SK-N-SH treated with all-trans-retinoic acid at 6 μM for 48 hours (cell line): ENCODE results near the gene NDE1.
"Not testable (repeated sequence)": the region's sequence is repeated elsewhere in the genome, so short reads cannot be mapped to it uniquely, and the experiment has no call there.

Experiments used
- ATAC-seq: fragments of 200-7000 bp; cut with Tn5 transposase; 3 replicates; pipeline ENCODE4 v1.9.1; 2020; ENCODE audit warnings: mild to moderate bottlenecking, moderate library complexity
- ARNTL ChIP-seq: fragments of 450-650 bp; formaldehyde crosslinking; IDR thresholded peaks from 2 replicates; pipeline ENCODE4 v1.5.0; 2020; ENCODE audit warnings: low read depth, mild to moderate bottlenecking, moderate library complexity, borderline replicate concordance
- CSDC2 ChIP-seq: fragments of 250-450 bp; sonication (Bioruptor Pico); IDR thresholded peaks from 2 replicates; pipeline ENCODE4 v1.5.0; 2020; ENCODE audit warnings: mild to moderate bottlenecking, moderate library complexity
- ESRRG ChIP-seq: fragments of 250-450 bp; sonication (Bioruptor Pico); IDR thresholded peaks from 2 replicates; pipeline ENCODE4 v1.6.1; 2021; ENCODE audit warnings: mild to moderate bottlenecking
- GLIS3 ChIP-seq: fragments of 250-450 bp; sonication (Bioruptor Pico); IDR thresholded peaks from 2 replicates; pipeline ENCODE4 v1.5.0; 2020; ENCODE audit warnings: mild to moderate bottlenecking, moderate library complexity
- ISL1 ChIP-seq: fragments of 250-450 bp; sonication (Bioruptor Pico); IDR thresholded peaks from 2 replicates; pipeline ENCODE4 v2.1.2; 2022; ENCODE audit warnings: mild to moderate bottlenecking, moderate library complexity
- POU6F1 ChIP-seq: fragments of 250-450 bp; sonication (Bioruptor Pico); IDR thresholded peaks from 2 replicates; pipeline ENCODE4 v1.8.0; 2021; ENCODE audit warnings: low read depth, mild to moderate bottlenecking, moderate library complexity, borderline replicate concordance
- PPARA ChIP-seq: fragments of 250-450 bp; sonication (Bioruptor Pico); IDR thresholded peaks from 2 replicates; pipeline ENCODE4 v1.5.0; 2020; ENCODE audit warnings: mild to moderate bottlenecking, borderline replicate concordance
- RARB ChIP-seq: fragments of 250-450 bp; sonication (Bioruptor Pico); IDR thresholded peaks from 2 replicates; pipeline ENCODE4 v1.8.0; 2021; ENCODE audit warnings: mild to moderate bottlenecking, moderate library complexity
- SNAI2 ChIP-seq: fragments of 250-450 bp; sonication (Bioruptor Pico); IDR thresholded peaks from 2 replicates; pipeline ENCODE4 v1.5.0; 2020; ENCODE audit warnings: mild to moderate bottlenecking, moderate library complexity
- ZFP3 ChIP-seq: fragments of 250-450 bp; sonication (Bioruptor Pico); IDR thresholded peaks from 2 replicates; pipeline ENCODE4 v1.5.0; 2020; ENCODE audit warnings: mild to moderate bottlenecking, moderate library complexity
- ZFP30 ChIP-seq: fragments of 450-650 bp; formaldehyde crosslinking; IDR thresholded peaks from 2 replicates; pipeline ENCODE4 v1.5.0; 2022; ENCODE audit warnings: mild to moderate bottlenecking, moderate library complexity
- ZNF565 ChIP-seq: fragments of 450-650 bp; formaldehyde crosslinking; conservative IDR thresholded peaks from 2 replicates; pipeline ENCODE4 v1.5.0; 2020; ENCODE audit warnings: low read depth, mild to moderate bottlenecking, moderate library complexity
- ZNF70 ChIP-seq: fragments of 450-650 bp; formaldehyde crosslinking; IDR thresholded peaks from 2 replicates; pipeline ENCODE4 v1.5.0; 2020; ENCODE audit warnings: mild to moderate bottlenecking, moderate library complexity
- ZNF8 ChIP-seq: fragments of 450-650 bp; formaldehyde crosslinking; IDR thresholded peaks from 2 replicates; pipeline ENCODE4 v1.5.0; 2020; ENCODE audit warnings: mild to moderate bottlenecking, moderate library complexity
- TF ChIP-seq, protein P1 (sequence below): fragments of 250-450 bp; sonication (Bioruptor Pico); IDR thresholded peaks from 2 replicates; pipeline ENCODE4 v1.5.0; 2020; ENCODE audit warnings: mild to moderate bottlenecking, moderate library complexity
- TF ChIP-seq, protein P2 (sequence below): fragments of 250-450 bp; sonication (Bioruptor Pico); IDR thresholded peaks from 2 replicates; pipeline ENCODE4 v1.8.0; 2020; ENCODE audit warnings: mild to moderate bottlenecking, moderate library complexity, borderline replicate concordance
- TF ChIP-seq, protein P3 (sequence below): fragments of 250-450 bp; sonication (Bioruptor Pico); IDR thresholded peaks from 2 replicates; pipeline ENCODE4 v1.5.1; 2021; ENCODE audit warnings: mild to moderate bottlenecking, moderate library complexity
- TF ChIP-seq, protein P4 (sequence below): fragments of 250-450 bp; sonication (Bioruptor Pico); IDR thresholded peaks from 2 replicates; pipeline ENCODE4 v1.5.1; 2020; ENCODE audit warnings: low read depth, mild to moderate bottlenecking, moderate library complexity

Gene NDE1

GRCh38 chr16:15667091-15667742 lies 17.2 kb downstream of the NDE1 start:
- no peak for TF ChIP-seq CSDC2 (CRISPR knock-in tag)
- TF ChIP-seq ZFP30 (CRISPR knock-in tag) = no peak
- no peak for TF ChIP-seq ESRRG
- TF ChIP-seq, protein P1, sequence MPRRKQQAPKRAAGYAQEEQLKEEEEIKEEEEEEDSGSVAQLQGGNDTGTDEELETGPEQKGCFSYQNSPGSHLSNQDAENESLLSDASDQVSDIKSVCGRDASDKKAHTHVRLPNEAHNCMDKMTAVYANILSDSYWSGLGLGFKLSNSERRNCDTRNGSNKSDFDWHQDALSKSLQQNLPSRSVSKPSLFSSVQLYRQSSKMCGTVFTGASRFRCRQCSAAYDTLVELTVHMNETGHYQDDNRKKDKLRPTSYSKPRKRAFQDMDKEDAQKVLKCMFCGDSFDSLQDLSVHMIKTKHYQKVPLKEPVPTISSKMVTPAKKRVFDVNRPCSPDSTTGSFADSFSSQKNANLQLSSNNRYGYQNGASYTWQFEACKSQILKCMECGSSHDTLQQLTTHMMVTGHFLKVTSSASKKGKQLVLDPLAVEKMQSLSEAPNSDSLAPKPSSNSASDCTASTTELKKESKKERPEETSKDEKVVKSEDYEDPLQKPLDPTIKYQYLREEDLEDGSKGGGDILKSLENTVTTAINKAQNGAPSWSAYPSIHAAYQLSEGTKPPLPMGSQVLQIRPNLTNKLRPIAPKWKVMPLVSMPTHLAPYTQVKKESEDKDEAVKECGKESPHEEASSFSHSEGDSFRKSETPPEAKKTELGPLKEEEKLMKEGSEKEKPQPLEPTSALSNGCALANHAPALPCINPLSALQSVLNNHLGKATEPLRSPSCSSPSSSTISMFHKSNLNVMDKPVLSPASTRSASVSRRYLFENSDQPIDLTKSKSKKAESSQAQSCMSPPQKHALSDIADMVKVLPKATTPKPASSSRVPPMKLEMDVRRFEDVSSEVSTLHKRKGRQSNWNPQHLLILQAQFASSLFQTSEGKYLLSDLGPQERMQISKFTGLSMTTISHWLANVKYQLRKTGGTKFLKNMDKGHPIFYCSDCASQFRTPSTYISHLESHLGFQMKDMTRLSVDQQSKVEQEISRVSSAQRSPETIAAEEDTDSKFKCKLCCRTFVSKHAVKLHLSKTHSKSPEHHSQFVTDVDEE (CRISPR knock-in tag) = no peak
- TF ChIP-seq, protein P2, sequence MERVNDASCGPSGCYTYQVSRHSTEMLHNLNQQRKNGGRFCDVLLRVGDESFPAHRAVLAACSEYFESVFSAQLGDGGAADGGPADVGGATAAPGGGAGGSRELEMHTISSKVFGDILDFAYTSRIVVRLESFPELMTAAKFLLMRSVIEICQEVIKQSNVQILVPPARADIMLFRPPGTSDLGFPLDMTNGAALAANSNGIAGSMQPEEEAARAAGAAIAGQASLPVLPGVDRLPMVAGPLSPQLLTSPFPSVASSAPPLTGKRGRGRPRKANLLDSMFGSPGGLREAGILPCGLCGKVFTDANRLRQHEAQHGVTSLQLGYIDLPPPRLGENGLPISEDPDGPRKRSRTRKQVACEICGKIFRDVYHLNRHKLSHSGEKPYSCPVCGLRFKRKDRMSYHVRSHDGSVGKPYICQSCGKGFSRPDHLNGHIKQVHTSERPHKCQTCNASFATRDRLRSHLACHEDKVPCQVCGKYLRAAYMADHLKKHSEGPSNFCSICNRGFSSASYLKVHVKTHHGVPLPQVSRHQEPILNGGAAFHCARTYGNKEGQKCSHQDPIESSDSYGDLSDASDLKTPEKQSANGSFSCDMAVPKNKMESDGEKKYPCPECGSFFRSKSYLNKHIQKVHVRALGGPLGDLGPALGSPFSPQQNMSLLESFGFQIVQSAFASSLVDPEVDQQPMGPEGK (CRISPR knock-in tag) = no peak
- TF ChIP-seq, protein P3, sequence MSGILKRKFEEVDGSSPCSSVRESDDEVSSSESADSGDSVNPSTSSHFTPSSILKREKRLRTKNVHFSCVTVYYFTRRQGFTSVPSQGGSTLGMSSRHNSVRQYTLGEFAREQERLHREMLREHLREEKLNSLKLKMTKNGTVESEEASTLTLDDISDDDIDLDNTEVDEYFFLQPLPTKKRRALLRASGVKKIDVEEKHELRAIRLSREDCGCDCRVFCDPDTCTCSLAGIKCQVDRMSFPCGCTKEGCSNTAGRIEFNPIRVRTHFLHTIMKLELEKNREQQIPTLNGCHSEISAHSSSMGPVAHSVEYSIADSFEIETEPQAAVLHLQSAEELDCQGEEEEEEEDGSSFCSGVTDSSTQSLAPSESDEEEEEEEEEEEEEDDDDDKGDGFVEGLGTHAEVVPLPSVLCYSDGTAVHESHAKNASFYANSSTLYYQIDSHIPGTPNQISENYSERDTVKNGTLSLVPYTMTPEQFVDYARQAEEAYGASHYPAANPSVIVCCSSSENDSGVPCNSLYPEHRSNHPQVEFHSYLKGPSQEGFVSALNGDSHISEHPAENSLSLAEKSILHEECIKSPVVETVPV (CRISPR knock-in tag) = no peak
- TF ChIP-seq, protein P4, sequence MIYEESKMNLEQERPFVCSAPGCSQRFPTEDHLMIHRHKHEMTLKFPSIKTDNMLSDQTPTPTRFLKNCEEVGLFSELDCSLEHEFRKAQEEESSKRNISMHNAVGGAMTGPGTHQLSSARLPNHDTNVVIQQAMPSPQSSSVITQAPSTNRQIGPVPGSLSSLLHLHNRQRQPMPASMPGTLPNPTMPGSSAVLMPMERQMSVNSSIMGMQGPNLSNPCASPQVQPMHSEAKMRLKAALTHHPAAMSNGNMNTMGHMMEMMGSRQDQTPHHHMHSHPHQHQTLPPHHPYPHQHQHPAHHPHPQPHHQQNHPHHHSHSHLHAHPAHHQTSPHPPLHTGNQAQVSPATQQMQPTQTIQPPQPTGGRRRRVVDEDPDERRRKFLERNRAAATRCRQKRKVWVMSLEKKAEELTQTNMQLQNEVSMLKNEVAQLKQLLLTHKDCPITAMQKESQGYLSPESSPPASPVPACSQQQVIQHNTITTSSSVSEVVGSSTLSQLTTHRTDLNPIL (CRISPR knock-in tag) = no peak
- no peak for TF ChIP-seq ISL1 (CRISPR knock-in tag)
- TF ChIP-seq ZNF565 (CRISPR knock-in tag) = no peak
- no peak for TF ChIP-seq PPARA (CRISPR knock-in tag)
- TF ChIP-seq ZNF70 (CRISPR knock-in tag) = no peak
- no peak for TF ChIP-seq POU6F1 (CRISPR knock-in tag)
- ATAC-seq = no peak

DNA sequence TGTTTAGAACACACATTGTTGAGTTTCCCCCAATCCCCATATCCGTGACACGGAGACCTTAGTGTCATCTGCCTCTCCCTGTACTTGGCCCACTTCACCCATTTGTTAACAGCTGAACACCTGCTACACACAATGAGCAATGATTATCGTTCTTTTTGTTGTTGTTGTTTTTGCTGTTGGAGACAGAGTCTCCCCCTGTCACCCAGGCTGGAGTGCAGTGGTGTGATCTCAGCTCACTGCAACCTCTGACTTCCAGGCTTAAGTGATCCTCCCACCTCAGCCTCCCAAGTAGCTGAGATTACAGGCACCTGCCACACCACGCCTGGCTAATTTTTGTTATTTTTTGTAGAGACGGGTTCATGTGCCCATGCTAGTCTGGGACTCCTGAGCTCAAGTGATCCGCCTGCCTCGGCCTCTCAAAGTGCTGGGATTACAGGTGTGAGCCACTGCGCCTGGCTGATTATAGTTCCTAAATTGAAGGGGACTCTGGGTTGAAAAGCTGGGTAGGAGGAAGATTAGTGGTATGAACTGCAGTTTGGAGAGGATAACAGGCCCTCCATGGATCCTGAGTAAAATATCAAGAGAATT lies 21.6 kb downstream of the NDE1 start:
- TF ChIP-seq GLIS3 = no peak
- no peak for TF ChIP-seq PPARA (CRISPR knock-in tag)
- no peak for TF ChIP-seq ZNF8 (CRISPR knock-in tag)
- no peak for TF ChIP-seq POU6F1 (CRISPR knock-in tag)
- no peak for TF ChIP-seq SNAI2 (CRISPR knock-in tag)
- TF ChIP-seq, protein P1 (CRISPR knock-in tag) = no peak
- TF ChIP-seq ISL1 (CRISPR knock-in tag) = no peak
- TF ChIP-seq ARNTL (CRISPR knock-in tag) = no peak
- no peak for TF ChIP-seq ZFP3 (CRISPR knock-in tag)
- TF ChIP-seq RARB = no peak
- no peak for TF ChIP-seq ZFP30 (CRISPR knock-in tag)
- TF ChIP-seq, protein P4 (CRISPR knock-in tag) = no peak
- TF ChIP-seq, protein P2 (CRISPR knock-in tag) = no peak
- ATAC-seq = no peak

DNA sequence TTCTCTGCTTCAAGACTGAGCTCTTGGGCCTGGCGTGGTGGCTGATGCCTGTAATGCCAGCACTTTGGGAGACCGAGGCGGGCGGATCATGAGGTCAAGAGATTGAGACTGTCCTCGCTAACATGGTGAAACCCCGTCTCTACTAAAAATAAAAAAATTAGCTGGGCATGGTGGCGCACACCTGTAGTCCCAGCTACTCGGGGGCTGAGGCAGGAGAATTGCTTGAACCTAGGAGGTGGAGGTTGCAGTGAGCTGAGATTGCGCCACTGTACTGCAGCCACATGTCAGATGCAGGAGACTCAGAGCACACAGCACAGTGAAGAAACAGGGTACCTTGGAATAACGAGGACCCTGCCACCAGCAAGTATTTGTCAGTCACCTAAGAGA lies 22.1 kb downstream of the NDE1 start:
- not testable (repeated sequence) for ATAC-seq
